Stomach (tissue), 9 donors: ENCODE results near the gene HTR6. TPM values are rescaled to one million over a fixed set of nuclear protein-coding genes. Genes with fewer than 3 reads are reported as not detected.

Experiments used
- DNase-seq, 2 donors: peaks; one replicate each; pipeline versions ENCODE4 v3.0.0 to v3.0.0-alpha.2; 2013 to 2019
- H3K27ac ChIP-seq, 5 donors: fragments of 200-600 bp in 4 of 5; sonication (generic) in 4 of 5; one replicate each; pipeline ENCODE4 v1.5.1; 2013 to 2019; ENCODE audit warnings: mild to moderate bottlenecking in 1 of 5, moderate library complexity in 1 of 5
- H3K27me3 ChIP-seq, 3 donors: fragments of 200-600 bp; sonication (generic); one replicate each; pipeline ENCODE4 v1.5.1; 2017 to 2019; ENCODE audit warnings: mixed run types in 1 of 3
- H3K36me3 ChIP-seq, 4 donors: fragments of 200-600 bp; sonication (generic); 1 replicate in 3 of 4; 2 replicates in 1 of 4; pipeline ENCODE4 v1.5.1; 2016 to 2019
- H3K4me1 ChIP-seq, 4 donors: fragments of 200-600 bp; sonication (generic); one replicate each; pipeline ENCODE4 v1.5.1; 2016 to 2019
- H3K4me3 ChIP-seq, 4 donors: fragments of 200-600 bp; sonication (generic) in 3 of 4; one replicate each; pipeline ENCODE4 v1.5.1; 2016 to 2019; ENCODE audit warnings: mild to moderate bottlenecking in 1 of 4
- H3K9me3 ChIP-seq, 4 donors: fragments of 200-600 bp; sonication (generic); one replicate each; pipeline ENCODE4 v1.5.1; 2016 to 2019
- EP300 ChIP-seq: sonication (generic); formaldehyde crosslinking; IDR thresholded peaks from one replicate; pipeline ENCODE4 v1.6.1; 2017; ENCODE audit warnings: antibody characterized with exemption
- POLR2A ChIP-seq, 4 donors: fragments of 450-650 bp; IDR thresholded peaks; one replicate each; pipeline ENCODE4 v1.6.1; 2016; ENCODE audit warnings: antibody characterized with exemption in 4 of 4, control low read depth in 2 of 4, mild to moderate bottlenecking in 1 of 4, moderate library complexity in 1 of 4
- POLR2AphosphoS5 ChIP-seq, 3 donors: sonication (generic); formaldehyde crosslinking; IDR thresholded peaks; one replicate each; pipeline ENCODE4 v1.6.1; 2016; ENCODE audit warnings: antibody characterized with exemption in 3 of 3
- WGBS, 5 donors: extraction: QIAGEN DNeasy Blood & Tissue Kit in 3 of 5; methylation state at CpG; one replicate each; pipeline versions ENCODE4 v1.1.5 to v1.1.7; 2013 to 2018; 5-methylcytosine and 5-hydroxymethylcytosine counted together
- intact Hi-C: fragments of 100-400 bp; cut with DNase I; formaldehyde crosslinking; loops from one replicate; pipeline ENCODE4 v1.15.1; 2023; ENCODE audit warnings: low total_unique reads
- polyA plus RNA-seq, 3 donors: library from polyadenylated mRNA; stranded (reverse); fragments of 200-250 nt; gene quantifications; one replicate each; pipeline ENCODE4 v1.2.3, GENCODE V29; 2013
- total RNA-seq, 5 donors: library from RNA; depleted of rRNA; stranded (reverse); fragments of >200 nt; gene quantifications; one replicate each; pipeline versions ENCODE4 v1.1.0 to v1.2.3, GENCODE V29; 2014 to 2016
- TF ChIP-seq, protein P1 (sequence below), 7 experiments: fragments of 450-650 bp in 4 of 7; fragments of 200-600 bp in 3 of 7; sonication (generic) in 3 of 7; IDR thresholded peaks; one replicate each; pipeline ENCODE4 v1.5.1; 2016 to 2019; ENCODE audit warnings: antibody characterized with exemption in 7 of 7, control low read depth in 2 of 7, mild to moderate bottlenecking in 1 of 7
- donor health status: healthy with polysubstance abuse.
- donor health status: Bipolar disorder and iron deficiency.
- donor health status: healthy.

Gene HTR6
- total and polyA plus RNA-seq, 8 donors: not detected

GRCh38 chr1:19656134-19656779, 8.4 kb upstream of the HTR6 start:
- 85 to 90% (median 89%) methylated on average over 5 to 9 of the region's 9 CpGs for WGBS, 5 donors
- no peak for DNase-seq
- intact Hi-C loops: loop anchor here (10.0 kb wide), 2 partner anchors 281 to 311 kb away; no protein-coding TSS in a partner anchor
- no peak for TF ChIP-seq POLR2AphosphoS5 (IDR thresholded peaks at IDR 0.05)
- no peak for TF ChIP-seq POLR2A (IDR thresholded peaks at IDR 0.05)
- TF ChIP-seq, protein P1, sequence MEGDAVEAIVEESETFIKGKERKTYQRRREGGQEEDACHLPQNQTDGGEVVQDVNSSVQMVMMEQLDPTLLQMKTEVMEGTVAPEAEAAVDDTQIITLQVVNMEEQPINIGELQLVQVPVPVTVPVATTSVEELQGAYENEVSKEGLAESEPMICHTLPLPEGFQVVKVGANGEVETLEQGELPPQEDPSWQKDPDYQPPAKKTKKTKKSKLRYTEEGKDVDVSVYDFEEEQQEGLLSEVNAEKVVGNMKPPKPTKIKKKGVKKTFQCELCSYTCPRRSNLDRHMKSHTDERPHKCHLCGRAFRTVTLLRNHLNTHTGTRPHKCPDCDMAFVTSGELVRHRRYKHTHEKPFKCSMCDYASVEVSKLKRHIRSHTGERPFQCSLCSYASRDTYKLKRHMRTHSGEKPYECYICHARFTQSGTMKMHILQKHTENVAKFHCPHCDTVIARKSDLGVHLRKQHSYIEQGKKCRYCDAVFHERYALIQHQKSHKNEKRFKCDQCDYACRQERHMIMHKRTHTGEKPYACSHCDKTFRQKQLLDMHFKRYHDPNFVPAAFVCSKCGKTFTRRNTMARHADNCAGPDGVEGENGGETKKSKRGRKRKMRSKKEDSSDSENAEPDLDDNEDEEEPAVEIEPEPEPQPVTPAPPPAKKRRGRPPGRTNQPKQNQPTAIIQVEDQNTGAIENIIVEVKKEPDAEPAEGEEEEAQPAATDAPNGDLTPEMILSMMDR (IDR thresholded peaks at IDR 0.05): no peak
- TF ChIP-seq EP300: no peak
- no peak overlapping the region for H3K27ac ChIP-seq
- H3K9me3 ChIP-seq: no peaks in the 10 kb centered on the region
- H3K27me3 ChIP-seq: peaks cover 0 to 5% (median 0%) of the 10 kb centered on the region in 3 donors
- no peak overlapping the region for H3K4me3 ChIP-seq
- H3K4me1 ChIP-seq: peaks cover 8 to 45% (median 41%) of the 10 kb centered on the region in 4 donors
- peaks cover 5 to 44% (median 39%) of the 10 kb centered on the region in 4 donors for H3K36me3 ChIP-seq

- H3K27ac ChIP-seq: no peak overlapping the region
These were observed 7.8 kb upstream of the HTR6 start for GRCh38 chr1:19656780-19657466.

DNA sequence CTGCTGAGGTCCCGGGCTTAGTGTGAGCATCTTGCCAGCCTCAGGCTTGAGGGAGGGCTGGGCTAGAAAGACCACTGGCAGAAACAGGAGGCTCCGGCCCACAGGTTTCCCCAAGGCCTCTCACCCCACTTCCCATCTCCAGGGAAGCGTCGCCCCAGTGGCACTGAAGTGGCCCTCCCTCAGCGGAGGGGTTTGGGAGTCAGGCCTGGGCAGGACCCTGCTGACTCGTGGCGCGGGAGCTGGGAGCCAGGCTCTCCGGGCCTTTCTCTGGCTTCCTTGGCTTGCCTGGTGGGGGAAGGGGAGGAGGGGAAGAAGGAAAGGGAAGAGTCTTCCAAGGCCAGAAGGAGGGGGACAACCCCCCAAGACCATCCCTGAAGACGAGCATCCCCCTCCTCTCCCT, 7.2 kb upstream of the HTR6 start:
- Histone ChIP-seq H3K4me1 (peaks cover 4 to 35% (median 30%) of the 10 kb centered on the region in 4 donors), H3K27me3 (peaks cover 0 to 15% (median 0%) of the 10 kb centered on the region in 3 donors), H3K27ac (no peak overlapping the region), H3K9me3 (no peaks in the 10 kb centered on the region), H3K36me3 (peaks cover 5 to 44% (median 39%) of the 10 kb centered on the region in 4 donors), H3K4me3 (no peak overlapping the region)
- WGBS, 5 donors: 86 to 94% (median 90%) methylated on average over 7 to 10 of the region's 10 CpGs
- TF ChIP-seq POLR2A (IDR thresholded peaks at IDR 0.05) (no peak), POLR2AphosphoS5 (IDR thresholded peaks at IDR 0.05) (no peak), EP300 (no peak)
- TF ChIP-seq, protein P1 (IDR thresholded peaks at IDR 0.05): no peak
- no peak for DNase-seq
- intact Hi-C loops: loop anchor here (10.0 kb wide), 2 partner anchors 283 to 313 kb away; no protein-coding TSS in a partner anchor

More at GRCh38 chr1:19656780-19657466, 7.8 kb upstream of the HTR6 start:
- no peaks in the 10 kb centered on the region for H3K9me3 ChIP-seq
- no peak for DNase-seq
- H3K4me1 ChIP-seq: peaks cover 4 to 38% (median 35%) of the 10 kb centered on the region in 4 donors
- TF ChIP-seq POLR2AphosphoS5 (IDR thresholded peaks at IDR 0.05): no peak
- TF ChIP-seq EP300: no peak
- no peak for TF ChIP-seq POLR2A (IDR thresholded peaks at IDR 0.05)
- TF ChIP-seq, protein P1 (IDR thresholded peaks at IDR 0.05): no peak
- H3K36me3 ChIP-seq: peaks cover 5 to 44% (median 39%) of the 10 kb centered on the region in 4 donors
- H3K27me3 ChIP-seq: peaks cover 0 to 10% (median 0%) of the 10 kb centered on the region in 3 donors
- intact Hi-C loops: loop anchor here (10.0 kb wide), 2 partner anchors 282 to 312 kb away; no protein-coding TSS in a partner anchor
- WGBS, 5 donors: 30 to 87% (median 86%) methylated on average over 3 to 15 of the region's 15 CpGs
- H3K4me3 ChIP-seq: no peak overlapping the region

DNA sequence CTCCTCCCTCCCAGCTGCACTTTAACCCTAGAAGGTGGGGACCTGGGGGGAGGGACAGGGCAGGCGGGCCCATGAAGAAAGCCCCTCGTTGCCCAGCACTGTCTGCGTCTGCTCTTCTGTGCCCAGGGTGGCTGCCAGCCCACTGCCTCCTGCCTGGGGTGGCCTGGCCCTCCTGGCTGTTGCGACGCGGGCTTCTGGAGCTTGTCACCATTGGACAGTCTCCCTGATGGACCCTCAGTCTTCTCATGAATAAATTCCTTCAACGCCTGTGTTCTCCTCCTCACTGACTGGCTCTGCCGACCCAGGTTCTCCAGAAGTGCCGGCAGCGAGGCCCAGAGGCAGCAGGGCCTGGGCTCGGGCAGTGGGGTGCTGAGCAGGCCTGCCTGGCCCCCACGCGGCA, 6.5 kb upstream of the HTR6 start:
- Histone ChIP-seq H3K9me3 (no peaks in the 10 kb centered on the region), H3K27ac (peak overlapping the region in 1 of 5 donors; percentile 41), H3K36me3 (peaks cover 5 to 44% (median 39%) of the 10 kb centered on the region in 4 donors), H3K4me3 (no peak overlapping the region), H3K27me3 (peaks cover 0 to 22% (median 0%) of the 10 kb centered on the region in 3 donors), H3K4me1 (peaks cover 4 to 32% (median 30%) of the 10 kb centered on the region in 4 donors)
- TF ChIP-seq EP300: no peak
- TF ChIP-seq, protein P1 (IDR thresholded peaks at IDR 0.05): no peak
- TF ChIP-seq POLR2A (IDR thresholded peaks at IDR 0.05): no peak
- TF ChIP-seq POLR2AphosphoS5 (IDR thresholded peaks at IDR 0.05): no peak
- no peak for DNase-seq
- WGBS, 5 donors: 87 to 94% (median 91%) methylated on average over 7 to 13 of the region's 13 CpGs
- intact Hi-C loops: loop anchor here (10.0 kb wide), 2 partner anchors 283 to 313 kb away; no protein-coding TSS in a partner anchor
